ENCODE data around the gene IQCF2.

Gene IQCF2

GRCh38 chr3:51815614-51816013, 45.8 kb upstream of the IQCF2 start:
- Histone ChIP-seq H3K4me2 (ENCODE audit: low read depth, low read length) (no peak overlapping the region), H3K9ac (ENCODE audit: low read length) (no peak overlapping the region), H3F3A (ENCODE audit: insufficient read depth, low read length) (no peaks in the 10 kb centered on the region), H3K79me2 (ENCODE audit: low read length) (no peaks in the 10 kb centered on the region), H2AFZ (ENCODE audit: low read length) (no peak overlapping the region), H3K9me3 (replicated peaks; ENCODE audit: insufficient read depth, low read length) (no peaks in the 10 kb centered on the region), H3K4me3 (ENCODE audit: low read length) (no peak overlapping the region), H3K27me3 (replicated peaks; ENCODE audit: insufficient read depth, low read length) (no peaks in the 10 kb centered on the region), H3K4me1 (ENCODE audit: low read length) (peaks cover 14% of the 10 kb centered on the region; the same call in 1 of the 2 replicates), H3K9me2 (replicated peaks; ENCODE audit: insufficient read depth, low read length) (no peaks in the 10 kb centered on the region), H3K36me3 (replicated peaks; ENCODE audit: insufficient read depth, low read length) (no peaks in the 10 kb centered on the region), H4K20me1 (ENCODE audit: insufficient read depth, low read length) (no peaks in the 10 kb centered on the region), H3K27ac (ENCODE audit: low read length) (no peak overlapping the region)
- TF ChIP-seq EZH2phosphoT487 (IDR thresholded peaks at IDR 0.05; ENCODE audit: low read length) = no peak
- TF ChIP-seq EZH2 (optimal IDR thresholded peaks at IDR 0.05; ENCODE audit: low read depth, low read length) = no peak
- TF ChIP-seq, protein P1, sequence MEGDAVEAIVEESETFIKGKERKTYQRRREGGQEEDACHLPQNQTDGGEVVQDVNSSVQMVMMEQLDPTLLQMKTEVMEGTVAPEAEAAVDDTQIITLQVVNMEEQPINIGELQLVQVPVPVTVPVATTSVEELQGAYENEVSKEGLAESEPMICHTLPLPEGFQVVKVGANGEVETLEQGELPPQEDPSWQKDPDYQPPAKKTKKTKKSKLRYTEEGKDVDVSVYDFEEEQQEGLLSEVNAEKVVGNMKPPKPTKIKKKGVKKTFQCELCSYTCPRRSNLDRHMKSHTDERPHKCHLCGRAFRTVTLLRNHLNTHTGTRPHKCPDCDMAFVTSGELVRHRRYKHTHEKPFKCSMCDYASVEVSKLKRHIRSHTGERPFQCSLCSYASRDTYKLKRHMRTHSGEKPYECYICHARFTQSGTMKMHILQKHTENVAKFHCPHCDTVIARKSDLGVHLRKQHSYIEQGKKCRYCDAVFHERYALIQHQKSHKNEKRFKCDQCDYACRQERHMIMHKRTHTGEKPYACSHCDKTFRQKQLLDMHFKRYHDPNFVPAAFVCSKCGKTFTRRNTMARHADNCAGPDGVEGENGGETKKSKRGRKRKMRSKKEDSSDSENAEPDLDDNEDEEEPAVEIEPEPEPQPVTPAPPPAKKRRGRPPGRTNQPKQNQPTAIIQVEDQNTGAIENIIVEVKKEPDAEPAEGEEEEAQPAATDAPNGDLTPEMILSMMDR (IDR thresholded peaks at IDR 0.05; ENCODE audit: low read length) = no peak
- no peak for DNase-seq

DNA sequence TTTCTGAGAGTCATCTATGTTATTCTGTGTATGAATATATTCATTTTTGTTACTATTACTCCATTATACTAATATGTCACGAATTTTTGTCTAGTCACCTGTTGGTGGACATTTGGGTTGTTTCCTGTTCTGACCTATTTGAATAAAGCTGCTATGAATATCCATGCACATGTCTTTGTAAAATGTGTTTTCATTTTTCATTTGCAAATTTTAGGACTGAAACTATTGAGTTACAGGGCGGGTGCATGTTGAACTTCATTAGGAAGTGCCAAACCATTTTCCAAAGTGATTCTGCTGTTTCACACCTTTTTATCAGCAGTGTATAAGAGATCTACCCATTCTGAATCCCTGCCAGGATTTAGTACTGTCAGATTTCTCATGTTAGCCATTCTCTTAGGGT, 44.7 kb upstream of the IQCF2 start:
- Histone ChIP-seq H2AFZ (ENCODE audit: low read length) (no peak overlapping the region), H4K20me1 (ENCODE audit: insufficient read depth, low read length) (no peaks in the 10 kb centered on the region), H3K4me1 (ENCODE audit: low read length) (peaks cover 14% of the 10 kb centered on the region; the same call in 1 of the 2 replicates), H3F3A (ENCODE audit: insufficient read depth, low read length) (no peaks in the 10 kb centered on the region), H3K4me3 (ENCODE audit: low read length) (no peak overlapping the region), H3K36me3 (replicated peaks; ENCODE audit: insufficient read depth, low read length) (no peaks in the 10 kb centered on the region), H3K9me3 (replicated peaks; ENCODE audit: insufficient read depth, low read length) (no peaks in the 10 kb centered on the region), H3K9ac (ENCODE audit: low read length) (no peak overlapping the region), H3K27ac (ENCODE audit: low read length) (no peak overlapping the region), H3K4me2 (ENCODE audit: low read depth, low read length) (no peak overlapping the region), H3K27me3 (replicated peaks; ENCODE audit: insufficient read depth, low read length) (no peaks in the 10 kb centered on the region), H3K79me2 (ENCODE audit: low read length) (no peaks in the 10 kb centered on the region), H3K9me2 (replicated peaks; ENCODE audit: insufficient read depth, low read length) (no peaks in the 10 kb centered on the region)
- TF ChIP-seq EZH2 (optimal IDR thresholded peaks at IDR 0.05; ENCODE audit: low read depth, low read length) = no peak
- TF ChIP-seq, protein P1 (IDR thresholded peaks at IDR 0.05; ENCODE audit: low read length) = no peak
- TF ChIP-seq EZH2phosphoT487 (IDR thresholded peaks at IDR 0.05; ENCODE audit: low read length) = no peak
- DNase-seq = no peak

DNA sequence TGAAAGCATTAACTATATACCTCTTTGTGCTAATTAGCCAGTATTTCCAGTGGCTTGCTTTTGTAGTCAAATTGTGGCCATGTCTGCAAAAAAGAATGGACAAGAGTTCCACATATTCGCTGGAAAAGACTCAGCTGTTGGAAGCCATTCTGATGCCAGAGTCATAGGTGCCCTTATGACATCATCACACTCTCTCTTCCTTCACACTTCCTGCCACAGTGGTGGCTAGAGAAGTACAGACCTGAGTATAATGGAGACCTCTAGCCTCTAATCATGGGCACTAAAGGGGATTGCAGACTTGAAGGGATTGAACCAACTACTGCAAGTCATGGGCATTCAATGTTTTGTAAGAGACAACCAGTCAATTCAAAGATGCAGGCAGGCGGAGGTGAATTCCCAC, 44.0 kb upstream of the IQCF2 start:
- Histone ChIP-seq H3K4me3 (ENCODE audit: low read length) (no peak overlapping the region), H3K4me2 (ENCODE audit: low read depth, low read length) (no peak overlapping the region), H2AFZ (ENCODE audit: low read length) (no peak overlapping the region), H3K4me1 (ENCODE audit: low read length) (peaks cover 14% of the 10 kb centered on the region; the same call in 1 of the 2 replicates), H3K36me3 (replicated peaks; ENCODE audit: insufficient read depth, low read length) (no peaks in the 10 kb centered on the region), H4K20me1 (ENCODE audit: insufficient read depth, low read length) (no peaks in the 10 kb centered on the region), H3F3A (ENCODE audit: insufficient read depth, low read length) (no peaks in the 10 kb centered on the region), H3K27me3 (replicated peaks; ENCODE audit: insufficient read depth, low read length) (no peaks in the 10 kb centered on the region), H3K79me2 (ENCODE audit: low read length) (no peaks in the 10 kb centered on the region), H3K9me3 (replicated peaks; ENCODE audit: insufficient read depth, low read length) (no peaks in the 10 kb centered on the region), H3K9ac (ENCODE audit: low read length) (no peak overlapping the region), H3K27ac (ENCODE audit: low read length) (no peak overlapping the region), H3K9me2 (replicated peaks; ENCODE audit: insufficient read depth, low read length) (no peaks in the 10 kb centered on the region)
- TF ChIP-seq, protein P1 (IDR thresholded peaks at IDR 0.05; ENCODE audit: low read length) = no peak
- no peak for TF ChIP-seq EZH2phosphoT487 (IDR thresholded peaks at IDR 0.05; ENCODE audit: low read length)
- no peak for TF ChIP-seq EZH2 (optimal IDR thresholded peaks at IDR 0.05; ENCODE audit: low read depth, low read length)
- no peak for DNase-seq

All from MM.1S (cell line).